ENCODE data around the gene EXOSC7. TPM values are rescaled to one million over a fixed set of nuclear protein-coding genes. Genes with fewer than 3 reads are reported as not detected.

EXOSC7 gene
- total RNA-seq, 1 experiment from 2014 or later: 88.7 TPM

DNA sequence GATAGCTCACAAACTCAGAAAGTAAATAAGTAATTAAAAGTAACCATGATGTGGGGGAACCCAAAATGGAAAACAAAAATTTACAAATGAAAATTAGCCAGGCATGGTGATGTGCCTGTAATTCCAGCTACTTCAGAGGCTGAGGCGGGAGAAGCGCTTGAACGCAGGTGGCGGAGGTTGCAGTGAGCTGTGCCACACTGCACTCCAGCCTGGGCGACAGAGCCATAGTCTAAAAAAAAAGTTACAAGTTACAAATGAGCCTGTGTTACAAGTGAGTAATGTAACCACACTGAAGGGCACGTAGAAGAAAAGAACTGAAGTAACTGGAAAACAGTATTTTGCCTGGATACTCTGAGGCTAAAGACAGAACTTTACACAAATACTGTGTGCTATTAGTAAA is 11.3 kb downstream of the EXOSC7 start:
- H3K14ac ChIP-seq (ENCODE audit: insufficient read depth, low read length): no peak overlapping the region
- no peak overlapping the region for H3K56ac ChIP-seq (ENCODE audit: insufficient read length, low read depth, low read length)
- WGBS (ENCODE audit: extremely low coverage, insufficient read length, low lambda C conversion rate): no CpG with 5 or more reads among the region's 6 CpGs
- no peak overlapping the region for H2AFZ ChIP-seq (ENCODE audit: low read length)
- no peak overlapping the region for H2BK120ac ChIP-seq (ENCODE audit: low read depth, low read length, poor library complexity, severe bottlenecking)
- no peak overlapping the region for H2BK15ac ChIP-seq (ENCODE audit: low read depth, low read length)
- Mint-ChIP-seq H3K36me3 (ENCODE audit: insufficient read depth in 1 of 3, low read depth in 3 of 3) (peaks cover 37 to 54% (median 48%) of the 10 kb centered on the region in 3 experiments), H3K9me3 (peaks cover 13 to 16% of the 10 kb centered on the region in 2 experiments; a peak in 4 of 5 replicates), H3K4me1 (peaks cover 13 to 17% of the 10 kb centered on the region in 2 experiments), H3K4me3 (no peak overlapping the region), H3K27ac (no peak overlapping the region), H3K27me3 (ENCODE audit: low read depth) (no peaks in the 10 kb centered on the region)
- TF ChIP-seq, protein P1, sequence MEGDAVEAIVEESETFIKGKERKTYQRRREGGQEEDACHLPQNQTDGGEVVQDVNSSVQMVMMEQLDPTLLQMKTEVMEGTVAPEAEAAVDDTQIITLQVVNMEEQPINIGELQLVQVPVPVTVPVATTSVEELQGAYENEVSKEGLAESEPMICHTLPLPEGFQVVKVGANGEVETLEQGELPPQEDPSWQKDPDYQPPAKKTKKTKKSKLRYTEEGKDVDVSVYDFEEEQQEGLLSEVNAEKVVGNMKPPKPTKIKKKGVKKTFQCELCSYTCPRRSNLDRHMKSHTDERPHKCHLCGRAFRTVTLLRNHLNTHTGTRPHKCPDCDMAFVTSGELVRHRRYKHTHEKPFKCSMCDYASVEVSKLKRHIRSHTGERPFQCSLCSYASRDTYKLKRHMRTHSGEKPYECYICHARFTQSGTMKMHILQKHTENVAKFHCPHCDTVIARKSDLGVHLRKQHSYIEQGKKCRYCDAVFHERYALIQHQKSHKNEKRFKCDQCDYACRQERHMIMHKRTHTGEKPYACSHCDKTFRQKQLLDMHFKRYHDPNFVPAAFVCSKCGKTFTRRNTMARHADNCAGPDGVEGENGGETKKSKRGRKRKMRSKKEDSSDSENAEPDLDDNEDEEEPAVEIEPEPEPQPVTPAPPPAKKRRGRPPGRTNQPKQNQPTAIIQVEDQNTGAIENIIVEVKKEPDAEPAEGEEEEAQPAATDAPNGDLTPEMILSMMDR (conservative IDR thresholded peaks at IDR 0.05): no peak
- H3K4me2 ChIP-seq (ENCODE audit: insufficient read depth, insufficient read length, low read length): no peak overlapping the region
- H3K27me3 ChIP-seq (ENCODE audit: insufficient read depth, low read length): no peaks in the 10 kb centered on the region
- no peak overlapping the region for H2BK12ac ChIP-seq (ENCODE audit: insufficient read length, low read depth, low read length)
- no peak overlapping the region for H2BK5ac ChIP-seq (ENCODE audit: insufficient read length, low read length)
- H4K20me1 ChIP-seq (ENCODE audit: control insufficient read depth, insufficient read depth, insufficient read length): no peaks in the 10 kb centered on the region
- no peak overlapping the region for H3K9ac ChIP-seq (ENCODE audit: extremely low read depth, insufficient read length, low read length)
- no peak overlapping the region for H2BK20ac ChIP-seq (ENCODE audit: low read depth, low read length, poor library complexity, severe bottlenecking)
- no peak overlapping the region for H2AK5ac ChIP-seq (ENCODE audit: insufficient read length, low read length)
- H3K27ac ChIP-seq (ENCODE audit: insufficient read length, low read depth, low read length): no peak overlapping the region
- H3K23ac ChIP-seq (ENCODE audit: insufficient read length, low read depth, low read length): no peak overlapping the region
- no peaks in the 10 kb centered on the region for H3K23me2 ChIP-seq (ENCODE audit: insufficient read length, low read depth, low read length, poor library complexity, severe bottlenecking)
- no peak overlapping the region for H3K4ac ChIP-seq (ENCODE audit: low read depth, low read length)
- peaks cover 7% of the 10 kb centered on the region for H3K79me1 ChIP-seq (ENCODE audit: insufficient read depth, low read depth, low read length, poor library complexity, severe bottlenecking)
- no peak overlapping the region for H3K18ac ChIP-seq (ENCODE audit: insufficient read length, low read depth, low read length)
- peaks cover 16% of the 10 kb centered on the region; the same call in 1 of the 2 replicates for H3K79me2 ChIP-seq (ENCODE audit: insufficient read depth, low read length)
- H3K4me1 ChIP-seq (ENCODE audit: insufficient read depth, low read length): peaks cover 5% of the 10 kb centered on the region; the same call in 1 of the 2 replicates
- no peak overlapping the region for H3T11ph ChIP-seq (ENCODE audit: low read length)
- no peak overlapping the region for H4K5ac ChIP-seq (ENCODE audit: insufficient read length, low read depth, low read length)
- no peak overlapping the region for H4K91ac ChIP-seq (ENCODE audit: insufficient read length, low read depth, low read length)
- H3K9me3 ChIP-seq (ENCODE audit: control insufficient read depth, low read depth, low read length): no peaks in the 10 kb centered on the region
- no peak overlapping the region for H4K8ac ChIP-seq (replicated peaks; ENCODE audit: insufficient read length, low read depth, low read length)
- no peak for DNase-seq
